Osteoblast (primary cell): Measurements from ENCODE around the gene HSFY1. TPM values are rescaled to one million over a fixed set of nuclear protein-coding genes. Genes with fewer than 3 reads are reported as not detected.
"Not testable (repeated sequence)": the region's sequence is repeated elsewhere in the genome, so short reads cannot be mapped to it uniquely, and the experiment has no call there.

ENCODE experiments used
- DNase-seq: peaks from one replicate; pipeline ENCODE4 v3.0.0; 2011; ENCODE audit warnings: low spot score, mixed read lengths; ENCODE audit not compliant: insufficient read length; ENCODE audit errors: missing footprints
- H2AFZ ChIP-seq: 2 replicates; pipeline ENCODE4 v1.6.0; 2011; ENCODE audit warnings: mild to moderate bottlenecking, low read length
- H3K27ac ChIP-seq: 2 replicates; pipeline ENCODE4 v1.5.1; 2011; ENCODE audit warnings: mild to moderate bottlenecking, low read depth, low read length, moderate library complexity
- H3K27me3 ChIP-seq: 2 replicates; pipeline ENCODE4 v1.6.0; 2012; ENCODE audit warnings: mild to moderate bottlenecking, control low read depth, inconsistent platforms, low read length, moderate library complexity; ENCODE audit not compliant: insufficient read depth
- H3K36me3 ChIP-seq: 2 replicates; pipeline ENCODE4 v1.5.1; 2011; ENCODE audit warnings: mild to moderate bottlenecking, low read length, control low read depth, moderate library complexity; ENCODE audit not compliant: insufficient read depth
- H3K4me1 ChIP-seq: 2 replicates; pipeline ENCODE4 v1.5.1; 2011; ENCODE audit warnings: mild to moderate bottlenecking, low read length, control low read depth, moderate library complexity; ENCODE audit not compliant: insufficient read depth
- H3K4me2 ChIP-seq: 2 replicates; pipeline ENCODE4 v1.6.0; 2011; ENCODE audit warnings: mild to moderate bottlenecking, low read length; ENCODE audit not compliant: insufficient read depth
- H3K4me3 ChIP-seq: fragments of 200-600 bp; sonication (generic); 3 replicates; pipeline ENCODE4 v1.5.1; 2012; ENCODE audit warnings: mild to moderate bottlenecking, low read length, inconsistent platforms; ENCODE audit not compliant: insufficient read depth
- H3K79me2 ChIP-seq: 2 replicates; pipeline ENCODE4 v1.6.0; 2012; ENCODE audit warnings: mild to moderate bottlenecking, low read length, control low read depth, inconsistent platforms; ENCODE audit not compliant: insufficient read depth
- H3K9me3 ChIP-seq: 2 replicates; pipeline ENCODE4 v1.5.1; 2011; ENCODE audit warnings: low read depth, low read length, control low read depth
- H4K20me1 ChIP-seq: 2 replicates; pipeline ENCODE4 v1.6.0; 2012; ENCODE audit warnings: mild to moderate bottlenecking, low read length, control low read depth; ENCODE audit not compliant: insufficient read depth
- small RNA-seq: library from RNA; depleted of rRNA; stranded (forward); fragments of <200 nt; gene quantifications from one replicate; pipeline ENCODE3, GENCODE V24; 2012
- total RNA-seq: library from RNA; depleted of rRNA; stranded (reverse); fragments of >200 nt; gene quantifications from 2 replicates; pipeline ENCODE4 v1.2.3, GENCODE V29; 2012

The HSFY1 gene
- total RNA-seq, result not detected in 2 replicates

- H3K9me3 ChIP-seq, H3K4me1 ChIP-seq, DNase-seq, H3K27me3 ChIP-seq, H3K4me2 ChIP-seq, H3K27ac ChIP-seq, H3K4me3 ChIP-seq, H3K79me2 ChIP-seq, H4K20me1 ChIP-seq, H3K36me3 ChIP-seq, H2AFZ ChIP-seq: not testable (repeated sequence)
Observed at GRCh38 chrY:18546420-18546819, at the start of gene HSFY1. Gene HSFY1, plus strand, starts transcription at chrY:18546720. Its CDS starts 68 bp downstream, at chrY:18546788.

GRCh38 chrY:18504266-18504665, 42.3 kb upstream of the HSFY1 start:
- H3K4me3 ChIP-seq, H2AFZ ChIP-seq, H3K4me1 ChIP-seq, H3K27ac ChIP-seq, H3K27me3 ChIP-seq, H3K79me2 ChIP-seq, DNase-seq, H3K4me2 ChIP-seq, H4K20me1 ChIP-seq, H3K9me3 ChIP-seq, H3K36me3 ChIP-seq: not testable (repeated sequence)

- H3K27ac ChIP-seq, H3K4me2 ChIP-seq, H3K27me3 ChIP-seq, H3K4me3 ChIP-seq, H3K79me2 ChIP-seq, H2AFZ ChIP-seq, H3K9me3 ChIP-seq, DNase-seq, H4K20me1 ChIP-seq, H3K36me3 ChIP-seq, H3K4me1 ChIP-seq: not testable (repeated sequence)
Observed at GRCh38 chrY:18530995-18531655, 15.4 kb upstream of the HSFY1 start.

- H3K27me3 ChIP-seq, H4K20me1 ChIP-seq, H2AFZ ChIP-seq, H3K4me1 ChIP-seq, DNase-seq, H3K9me3 ChIP-seq, H3K4me3 ChIP-seq, H3K79me2 ChIP-seq, H3K27ac ChIP-seq, H3K36me3 ChIP-seq, H3K4me2 ChIP-seq: not testable (repeated sequence)
Observed at GRCh38 chrY:18538952-18539351, 7.6 kb upstream of the HSFY1 start.

- H3K4me1 ChIP-seq, H3K27ac ChIP-seq: not testable (repeated sequence)
Observed at GRCh38 chrY:18553132-18553531, 6.6 kb downstream of the HSFY1 start.

GRCh38 chrY:18565915-18566314, 19.4 kb downstream of the HSFY1 start:
- not testable (repeated sequence) for H3K4me1 ChIP-seq, H3K4me2 ChIP-seq

More at GRCh38 chrY:18553132-18553531, 6.6 kb downstream of the HSFY1 start:
- not testable (repeated sequence) for H3K79me2 ChIP-seq, DNase-seq, H2AFZ ChIP-seq, H3K27me3 ChIP-seq, H3K36me3 ChIP-seq, H3K9me3 ChIP-seq, H4K20me1 ChIP-seq, H3K4me2 ChIP-seq, H3K4me3 ChIP-seq

More at GRCh38 chrY:18565915-18566314, 19.4 kb downstream of the HSFY1 start:
- not testable (repeated sequence) for H3K27ac ChIP-seq, H3K4me3 ChIP-seq, H3K27me3 ChIP-seq, H3K9me3 ChIP-seq, H3K79me2 ChIP-seq, H4K20me1 ChIP-seq, H3K36me3 ChIP-seq, DNase-seq, H2AFZ ChIP-seq

Small RNA genes within 50 kb of the gene (small RNA-seq; reads per million reads assigned to genes)
- not detected for gene GPM6BP1
- not detected for gene PRYP5

Other genes starting within 250 kb of the HSFY1 start
- 0.36 TPM in 1 of 2 replicates, not detected in the other for gene HSFY2, start 227.0 kb downstream of the HSFY1 start, total RNA-seq